ENCODE results near the gene ADTRP. TPM values are rescaled to one million over a fixed set of nuclear protein-coding genes. Genes with fewer than 3 reads are reported as not detected.
"Not testable (repeated sequence)": the region's sequence is repeated elsewhere in the genome, so short reads cannot be mapped to it uniquely, and the experiment has no call there.

Gene ADTRP
- total RNA-seq, 1 experiment from 2014 or later = not detected

GRCh38 chr6:11701573-11701972 lies 77.0 kb downstream of the ADTRP start:
- Histone ChIP-seq H3K27me3 (no peaks in the 10 kb centered on the region), H3K36me3 (no peaks in the 10 kb centered on the region), H3K4me3 (no peak overlapping the region), H3K9me3 (replicated peaks) (no peaks in the 10 kb centered on the region), H3K27ac (no peak overlapping the region), H3K4me1 (no peaks in the 10 kb centered on the region)
- DNase-seq = no peak

GRCh38 chr6:11700118-11700718 lies 78.4 kb downstream of the ADTRP start:
- Histone ChIP-seq H3K4me1 (no peaks in the 10 kb centered on the region), H3K27ac (no peak overlapping the region), H3K27me3 (no peaks in the 10 kb centered on the region), H3K4me3 (no peak overlapping the region), H3K9me3 (replicated peaks) (no peaks in the 10 kb centered on the region), H3K36me3 (no peaks in the 10 kb centered on the region)
- DNase-seq = peak in 1 of 2 experiments; percentile 47

- H3K27me3 ChIP-seq = no peaks in the 10 kb centered on the region
- H3K9me3 ChIP-seq (replicated peaks) = no peaks in the 10 kb centered on the region
- H3K27ac ChIP-seq = no peak overlapping the region
- no peak for DNase-seq
- no peaks in the 10 kb centered on the region for H3K36me3 ChIP-seq
- no peaks in the 10 kb centered on the region for H3K4me1 ChIP-seq
- no peak overlapping the region for H3K4me3 ChIP-seq
Observed at GRCh38 chr6:11699576-11699975, 79.0 kb downstream of the ADTRP start.

GRCh38 chr6:11692451-11693376 lies 85.9 kb downstream of the ADTRP start:
- no peak for DNase-seq
- Histone ChIP-seq H3K9me3 (replicated peaks) (no peaks in the 10 kb centered on the region), H3K4me3 (no peak overlapping the region), H3K4me1 (no peaks in the 10 kb centered on the region), H3K27me3 (no peaks in the 10 kb centered on the region), H3K36me3 (no peaks in the 10 kb centered on the region), H3K27ac (no peak overlapping the region)

- Histone ChIP-seq H3K27ac (no peak overlapping the region), H3K4me3 (no peak overlapping the region), H3K27me3 (no peaks in the 10 kb centered on the region), H3K36me3 (no peaks in the 10 kb centered on the region), H3K9me3 (replicated peaks) (no peaks in the 10 kb centered on the region), H3K4me1 (no peaks in the 10 kb centered on the region)
- no peak for DNase-seq
Observed at GRCh38 chr6:11689847-11690246, 88.8 kb downstream of the ADTRP start.

- H3K9me3 ChIP-seq (replicated peaks); H3K27me3 ChIP-seq; H3K36me3 ChIP-seq; H3K27ac ChIP-seq; DNase-seq; H3K4me1 ChIP-seq; H3K4me3 ChIP-seq: not testable (repeated sequence)
Observed at GRCh38 chr6:11689400-11689799, 89.2 kb downstream of the ADTRP start.

- Histone ChIP-seq H3K4me1 (no peaks in the 10 kb centered on the region), H3K36me3 (no peaks in the 10 kb centered on the region), H3K27me3 (no peaks in the 10 kb centered on the region), H3K4me3 (no peak overlapping the region), H3K9me3 (replicated peaks) (no peaks in the 10 kb centered on the region), H3K27ac (no peak overlapping the region)
- DNase-seq = no peak
Observed at GRCh38 chr6:11688425-11688709, 90.2 kb downstream of the ADTRP start.

- Histone ChIP-seq H3K9me3 (replicated peaks) (no peaks in the 10 kb centered on the region), H3K4me3 (no peak overlapping the region), H3K4me1 (no peaks in the 10 kb centered on the region), H3K36me3 (no peaks in the 10 kb centered on the region), H3K27me3 (no peaks in the 10 kb centered on the region), H3K27ac (no peak overlapping the region)
- DNase-seq = no peak
Observed at GRCh38 chr6:11685481-11686093, 93.0 kb downstream of the ADTRP start.

GRCh38 chr6:11684901-11685480 lies 93.6 kb downstream of the ADTRP start:
- H3K4me3 ChIP-seq = no peak overlapping the region
- no peaks in the 10 kb centered on the region for H3K4me1 ChIP-seq
- H3K36me3 ChIP-seq = no peaks in the 10 kb centered on the region
- no peak overlapping the region for H3K27ac ChIP-seq
- DNase-seq = no peak
- no peaks in the 10 kb centered on the region for H3K9me3 ChIP-seq (replicated peaks)
- no peaks in the 10 kb centered on the region for H3K27me3 ChIP-seq

- DNase-seq = no peak
- H3K36me3 ChIP-seq = no peaks in the 10 kb centered on the region
Observed at GRCh38 chr6:11683871-11684270, 94.7 kb downstream of the ADTRP start.

GRCh38 chr6:11682561-11682975 lies 96.0 kb downstream of the ADTRP start:
- no peaks in the 10 kb centered on the region for H3K36me3 ChIP-seq
- no peaks in the 10 kb centered on the region for H3K4me1 ChIP-seq
- no peak overlapping the region for H3K4me3 ChIP-seq
- H3K27ac ChIP-seq = no peak overlapping the region
- DNase-seq = no peak
- H3K9me3 ChIP-seq (replicated peaks) = no peaks in the 10 kb centered on the region
- H3K27me3 ChIP-seq = no peaks in the 10 kb centered on the region

More at GRCh38 chr6:11683871-11684270, 94.7 kb downstream of the ADTRP start:
- Histone ChIP-seq H3K4me1 (no peaks in the 10 kb centered on the region), H3K27ac (no peak overlapping the region), H3K9me3 (replicated peaks) (no peaks in the 10 kb centered on the region), H3K27me3 (no peaks in the 10 kb centered on the region), H3K4me3 (no peak overlapping the region)

GRCh38 chr6:11681770-11682169 lies 96.8 kb downstream of the ADTRP start:
- DNase-seq = no peak
- Histone ChIP-seq H3K27ac (no peak overlapping the region), H3K4me3 (no peak overlapping the region), H3K9me3 (replicated peaks) (no peaks in the 10 kb centered on the region), H3K36me3 (no peaks in the 10 kb centered on the region), H3K27me3 (no peaks in the 10 kb centered on the region), H3K4me1 (no peaks in the 10 kb centered on the region)

- Histone ChIP-seq H3K27me3 (no peaks in the 10 kb centered on the region), H3K36me3 (no peaks in the 10 kb centered on the region), H3K9me3 (replicated peaks) (no peaks in the 10 kb centered on the region), H3K4me1 (no peaks in the 10 kb centered on the region), H3K27ac (no peak overlapping the region), H3K4me3 (no peak overlapping the region)
- no peak for DNase-seq
Observed at GRCh38 chr6:11681357-11681756, 97.2 kb downstream of the ADTRP start.

- H3K27me3 ChIP-seq; H3K9me3 ChIP-seq (replicated peaks); H3K27ac ChIP-seq; H3K36me3 ChIP-seq; H3K4me1 ChIP-seq; DNase-seq; H3K4me3 ChIP-seq: not testable (repeated sequence)
Observed at GRCh38 chr6:11680479-11680878, 98.1 kb downstream of the ADTRP start.

GRCh38 chr6:11679099-11679498 lies 99.5 kb downstream of the ADTRP start:
- H3K4me1 ChIP-seq = no peaks in the 10 kb centered on the region
- DNase-seq = no peak

More at GRCh38 chr6:11679099-11679498, 99.5 kb downstream of the ADTRP start:
- no peak overlapping the region for H3K27ac ChIP-seq
- H3K27me3 ChIP-seq = no peaks in the 10 kb centered on the region
- H3K36me3 ChIP-seq = no peaks in the 10 kb centered on the region
- H3K4me3 ChIP-seq = no peak overlapping the region
- no peaks in the 10 kb centered on the region for H3K9me3 ChIP-seq (replicated peaks)
